GM12878 (cell line): ENCODE measurements around the gene NBPF3. TPM values are rescaled to one million over a fixed set of nuclear protein-coding genes. Genes with fewer than 3 reads are reported as not detected.

Experiments
- ATAC-seq: fragments of 200-7000 bp; cut with Tn5 transposase; 3 replicates; pipeline ENCODE4 v1.9.1; 2020; ENCODE audit warnings: mild to moderate bottlenecking, moderate library complexity
- BruUV-seq: library from RNA; stranded (reverse); fragments of 400-500 nt; replicated peaks from 2 replicates; lab custom pipeline; 2021; lab: Mats Ljungman, UMichigan
- CTCF ChIA-PET: fragments of 300-600 bp; sonication (Branson Sonifier 250); formaldehyde crosslinking; extraction: SDS; loops from one replicate; lab custom pipeline; 2021; ENCODE audit warnings: inconsistent platforms; lab: Yijun Ruan, JAX
- POLR2A ChIA-PET: fragments of 350-600 bp; formaldehyde crosslinking; extraction: SDS; loops from one replicate; lab custom pipeline; 2021; ENCODE audit warnings: inconsistent platforms; lab: Charles Lee
- RAD21 ChIA-PET: fragments of 300-600 bp; sonication (Branson Sonifier 250); formaldehyde crosslinking; loops from one replicate; lab custom pipeline; 2023; ENCODE audit warnings: antibody characterized with exemption; ENCODE audit not compliant: unreplicated experiment; lab: Charles Lee
- SMC1A ChIA-PET: fragments of 300-600 bp; sonication (Branson Sonifier 250); formaldehyde crosslinking; loops from one replicate; lab custom pipeline; 2023; ENCODE audit not compliant: unreplicated experiment, uncharacterized antibody; lab: Charles Lee
- DNase-seq: peaks from one replicate; pipeline ENCODE4 v3.0.0-alpha.2; 2011; ENCODE audit warnings: low read depth, low spot score
- FAIRE-seq: peaks from 3 replicates; lab custom pipeline; 2011; peaks lifted over from hg19 to GRCh38; lab: Jason Lieb, UNC
- H2AFZ ChIP-seq: 2 replicates; pipeline ENCODE4 v1.6.0; 2011; ENCODE audit warnings: low read depth, low read length, control low read depth; ENCODE audit not compliant: control insufficient read depth
- H3K27ac ChIP-seq: 2 replicates; pipeline ENCODE4 v1.5.1; 2011; ENCODE audit warnings: control low read depth; ENCODE audit not compliant: control insufficient read depth, insufficient read depth
- H3K27me3 ChIP-seq, 2 experiments: replicated peaks in 1 of 2; 2 replicates each; pipeline versions ENCODE4 v1.6.0 to v1.6.1; 2011; ENCODE audit warnings: low read length in 1 of 2; ENCODE audit not compliant: control insufficient read depth in 2 of 2, insufficient read depth in 2 of 2
- H3K36me3 ChIP-seq, 2 experiments: 2 replicates each; pipeline ENCODE4 v1.5.1; 2011; ENCODE audit warnings: low read length in 1 of 2; ENCODE audit not compliant: control insufficient read depth in 2 of 2, insufficient read depth in 2 of 2
- H3K4me1 ChIP-seq: 2 replicates; pipeline ENCODE4 v1.6.1; 2011; ENCODE audit warnings: mild to moderate bottlenecking, low read length, moderate library complexity, mixed read lengths; ENCODE audit not compliant: control insufficient read depth, insufficient read depth
- H3K4me2 ChIP-seq: 2 replicates; pipeline ENCODE4 v1.6.0; 2011; ENCODE audit warnings: control low read depth; ENCODE audit not compliant: control insufficient read depth, insufficient read depth
- H3K4me3 ChIP-seq: fragments of 200-600 bp; sonication (generic); 2 replicates; pipeline ENCODE4 v1.5.1; 2016
- H3K79me2 ChIP-seq: 2 replicates; pipeline ENCODE4 v1.6.0; 2011; ENCODE audit warnings: low read length; ENCODE audit not compliant: control insufficient read depth, insufficient read depth
- H3K9ac ChIP-seq: 2 replicates; pipeline ENCODE4 v1.8.0; 2011; ENCODE audit warnings: low read length, control low read depth, mixed read lengths; ENCODE audit not compliant: control insufficient read depth, insufficient read depth
- H3K9me3 ChIP-seq: replicated peaks from 3 replicates; pipeline ENCODE4 v1.5.1; 2011; ENCODE audit warnings: mild to moderate bottlenecking, low read length; ENCODE audit not compliant: control insufficient read depth, insufficient read depth
- H4K20me1 ChIP-seq: 2 replicates; pipeline ENCODE4 v1.6.0; 2011; ENCODE audit not compliant: control insufficient read depth, insufficient read depth
- ASH2L ChIP-seq: fragments of 300-600, 200-600 bp; sonication (generic); IDR thresholded peaks from 2 replicates; pipeline ENCODE4 v1.6.1; 2017; ENCODE audit warnings: low read depth, mild to moderate bottlenecking, borderline replicate concordance
- BMI1 ChIP-seq: fragments of 450-650 bp; IDR thresholded peaks from 2 replicates; pipeline ENCODE4 v1.6.1; 2016; ENCODE audit warnings: mild to moderate bottlenecking, moderate library complexity, borderline replicate concordance
- CEBPZ ChIP-seq: fragments of 150-350 bp; IDR thresholded peaks from 2 replicates; pipeline ENCODE4 v1.6.1; 2016; ENCODE audit warnings: low read depth, low read length
- CHD4 ChIP-seq: fragments of 200-600 bp; sonication (generic); IDR thresholded peaks from 2 replicates; pipeline ENCODE4 v1.6.1; 2016; ENCODE audit warnings: mild to moderate bottlenecking
- EZH2 ChIP-seq: IDR thresholded peaks from 2 replicates; pipeline ENCODE4 v1.6.1; 2012; ENCODE audit warnings: low read depth, mild to moderate bottlenecking, control low read depth, inconsistent platforms, low read length, borderline replicate concordance; ENCODE audit not compliant: control insufficient read depth
- FOXK2 ChIP-seq: fragments of 450-650 bp; IDR thresholded peaks from 2 replicates; pipeline ENCODE4 v1.6.1; 2017; ENCODE audit warnings: mild to moderate bottlenecking, moderate library complexity
- KLF5 ChIP-seq: fragments of 450-650 bp; IDR thresholded peaks from 2 replicates; pipeline ENCODE4 v1.6.1; 2014; ENCODE audit warnings: mild to moderate bottlenecking; ENCODE audit not compliant: partially characterized antibody
- LARP7 ChIP-seq: fragments of 450-650 bp; IDR thresholded peaks from 2 replicates; pipeline ENCODE4 v1.6.1; 2017; ENCODE audit warnings: mild to moderate bottlenecking
- RAD21 ChIP-seq: IDR thresholded peaks from 2 replicates; pipeline ENCODE4 v1.6.1; 2011; ENCODE audit warnings: mild to moderate bottlenecking, low read depth, low read length, moderate library complexity; ENCODE audit not compliant: insufficient read depth
- SIN3A ChIP-seq: IDR thresholded peaks from 2 replicates; pipeline ENCODE4 v1.6.1; 2012; ENCODE audit warnings: low read depth, low read length, improper control_type of control experiment
- SUPT20H ChIP-seq: IDR thresholded peaks from 2 replicates; pipeline ENCODE4 v1.6.1; 2011; ENCODE audit warnings: low read depth, mild to moderate bottlenecking, low read length, moderate library complexity, borderline replicate concordance; ENCODE audit not compliant: control insufficient read depth
- TAF1 ChIP-seq: IDR thresholded peaks from 2 replicates; pipeline ENCODE4 v1.6.1; 2011; ENCODE audit warnings: mild to moderate bottlenecking, low read depth, low read length, borderline replicate concordance
- TARDBP ChIP-seq: IDR thresholded peaks from 2 replicates; pipeline ENCODE4 v1.6.1; 2016; ENCODE audit warnings: borderline replicate concordance
- WGBS: methylation state at CpG from one replicate; pipeline ENCODE4 v1.1.6; 2016; ENCODE audit warnings: low lambda C conversion rate; ENCODE audit not compliant: insufficient replicate concordance, insufficient coverage; ENCODE audit errors: missing lambda C conversion rate; 5-methylcytosine and 5-hydroxymethylcytosine counted together
- in situ Hi-C: fragments of 300-500 bp; cut with MboI; formaldehyde crosslinking; loops from 9 replicates; pipeline ENCODE4 v1.14.3; 2018; ENCODE audit warnings: mixed read lengths
- intact Hi-C: fragments of 100-400 bp; cut with micrococcal nuclease; formaldehyde crosslinking; loops from one replicate; pipeline ENCODE4 v1.14.2; 2022; ENCODE audit not compliant: unreplicated experiment
- polyA plus RNA-seq, 11 experiments: library from polyadenylated mRNA; depleted of rRNA in 4 of 11; unstranded in 6 of 11; stranded (reverse) in 5 of 11; fragments of >200 nt; fragmentation: Nextera tagmentation in 4 of 11; fragmentation: Illumina TruSeq in 1 of 11; extraction: Ambion mirVana in 4 of 11; extraction: Trizol in 1 of 11; gene quantifications; 1 replicate in 1 of 11; 2 replicates in 10 of 11; pipeline versions ENCODE4 v1.2.1 to v1.2.3, GENCODE V29; 2011 to 2016; ENCODE audit warnings: inconsistent platforms in 2 of 11, missing spikeins in 2 of 11, low read depth in 1 of 11
- total RNA-seq, 4 experiments: library from RNA; depleted of rRNA in 3 of 4; stranded (reverse); fragments of >200 nt in 3 of 4; fragmentation: Illumina TruSeq in 1 of 4; extraction: Trizol in 1 of 4; gene quantifications; 2 replicates each; pipeline versions ENCODE4 v1.2.1 to v1.2.3, GENCODE V29; 2013 to 2021

NBPF3 gene
- total and polyA plus RNA-seq, 10 of the 15 experiments (the other 5 are each of a cell fraction or from before 2014, with no cell fraction given), result 0.56 to 4.4 (median 2.7) TPM

- TF ChIP-seq LARP7 (no peak), CHD4 (no peak), BMI1 (no peak), EZH2 (no peak), TARDBP (no peak), ASH2L (no peak), CEBPZ (no peak), SUPT20H (no peak), RAD21 (no peak), TAF1 (no peak), KLF5 (no peak), SIN3A (no peak), FOXK2 (no peak)
- DNase-seq, result no peak
- Histone ChIP-seq H3K27ac (no peak overlapping the region), H3K36me3 (no peaks in the 10 kb centered on the region), H3K4me3 (no peak overlapping the region), H2AFZ (no peak overlapping the region), H3K9ac (no peak overlapping the region), H4K20me1 (no peaks in the 10 kb centered on the region), H3K9me3 (no peaks in the 10 kb centered on the region), H3K4me2 (no peak overlapping the region), H3K79me2 (no peaks in the 10 kb centered on the region), H3K4me1 (no peaks in the 10 kb centered on the region), H3K27me3 (peaks cover 2 to 5% of the 10 kb centered on the region in 2 experiments)
- intact Hi-C loops, result no loop called here
- in situ Hi-C loops, result no loop called here
- BruUV-seq, result no TSS peak
- SMC1A ChIA-PET, result interaction anchor here (1.2 kb wide), 1 partner anchor 45 kb away, joined by 3 read pairs; no protein-coding TSS in a partner anchor
- CTCF ChIA-PET, result interaction anchor here (0.6 to 1.1 kb wide), 2 partner anchors 11 to 12 kb away, joined by 3 to 4 read pairs; no protein-coding TSS in a partner anchor
- WGBS, result 5% methylated on average over 1 of the region's 1 CpG
- POLR2A ChIA-PET, result interaction anchor here (0.7 kb wide), 1 partner anchor 23 kb away, joined by 3 read pairs; no protein-coding TSS in a partner anchor
- RAD21 ChIA-PET, result no interaction called here
- no peak for ATAC-seq
- FAIRE-seq, result no peak
Measured at GRCh38 chr1:21499283-21499950, 59.5 kb downstream of the NBPF3 start.
